Measurements from ENCODE around the gene NTMT2.

NTMT2 gene

DNA sequence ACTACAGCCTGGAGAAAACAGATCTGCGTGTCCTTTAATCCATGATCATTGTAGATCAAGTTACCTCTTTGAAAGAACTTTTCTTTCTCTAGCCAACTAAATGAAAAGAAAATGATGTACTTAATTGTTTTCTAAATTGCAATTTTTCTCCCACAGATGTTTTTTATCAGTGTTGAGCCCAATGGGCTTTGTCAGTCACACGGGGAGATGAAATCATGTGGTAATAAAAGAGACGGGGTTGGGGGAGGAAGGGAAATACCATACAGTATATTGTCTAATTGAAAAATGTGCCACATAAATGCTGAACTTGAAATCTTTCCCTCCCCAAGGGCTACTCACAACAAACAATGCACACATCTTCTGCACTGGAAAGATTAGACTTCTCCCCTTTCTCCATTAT lies 58.4 kb downstream of the NTMT2 start:
- no peaks in the 10 kb centered on the region for H3K36me3 Mint-ChIP-seq (ENCODE audit: low read depth)
- H3K4me3 Mint-ChIP-seq, result no peak overlapping the region
- intact Hi-C loops (cut with micrococcal nuclease), result no loop called here
- H3K4me1 Mint-ChIP-seq (ENCODE audit: low read depth), result no peaks in the 10 kb centered on the region
- H3K27me3 Mint-ChIP-seq, result no peaks in the 10 kb centered on the region
- H3K9me3 Mint-ChIP-seq, result peaks cover 40% of the 10 kb centered on the region
- H3K27ac Mint-ChIP-seq, result no peak overlapping the region

DNA sequence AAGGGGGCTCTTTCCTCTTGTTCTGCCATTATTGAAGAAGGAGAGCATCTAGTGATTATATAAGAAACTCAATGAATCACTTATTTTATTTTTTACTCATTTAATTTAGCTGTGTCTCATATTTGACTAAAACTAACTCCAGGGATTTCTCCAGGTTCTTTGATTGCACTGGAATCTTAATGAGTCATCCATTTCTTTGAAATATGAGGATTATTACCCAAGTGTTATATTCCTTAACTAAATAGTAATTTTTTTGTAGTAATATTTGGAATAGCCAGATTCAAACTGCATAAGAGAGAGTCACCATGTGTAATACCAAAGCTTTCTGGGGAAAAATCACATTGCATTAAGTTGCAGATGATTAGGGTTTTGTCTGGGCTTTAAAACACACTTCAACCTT lies 59.5 kb downstream of the NTMT2 start:
- Mint-ChIP-seq H3K9me3 (peaks cover 48% of the 10 kb centered on the region), H3K27me3 (no peaks in the 10 kb centered on the region), H3K4me1 (ENCODE audit: low read depth) (no peaks in the 10 kb centered on the region), H3K36me3 (ENCODE audit: low read depth) (no peaks in the 10 kb centered on the region), H3K27ac (no peak overlapping the region), H3K4me3 (no peak overlapping the region)
- intact Hi-C loops (cut with micrococcal nuclease), result no loop called here

DNA sequence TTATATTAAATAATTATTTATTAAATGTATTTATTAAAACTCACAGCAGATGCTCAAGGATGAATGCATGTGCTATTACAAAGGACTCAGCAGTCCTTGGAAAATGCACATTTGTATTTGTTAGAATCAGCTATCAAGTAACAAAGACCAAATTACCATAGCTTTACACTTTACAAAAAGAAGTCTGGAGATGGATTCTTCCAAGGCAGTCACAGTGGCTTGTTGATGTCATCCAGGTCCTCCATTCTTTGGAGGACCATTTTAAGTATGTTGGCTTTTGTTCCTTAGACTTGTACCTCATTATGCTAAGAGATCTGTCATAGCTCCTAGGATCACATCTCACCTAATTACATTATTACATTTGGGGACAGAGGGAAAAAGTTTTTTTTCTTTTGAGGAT lies 63.4 kb downstream of the NTMT2 start:
- H3K36me3 Mint-ChIP-seq (ENCODE audit: low read depth), result no peaks in the 10 kb centered on the region
- no peaks in the 10 kb centered on the region for H3K4me1 Mint-ChIP-seq (ENCODE audit: low read depth)
- intact Hi-C loops (cut with micrococcal nuclease), result no loop called here
- peaks cover 2% of the 10 kb centered on the region for H3K27me3 Mint-ChIP-seq
- no peak overlapping the region for H3K27ac Mint-ChIP-seq
- peaks cover 40% of the 10 kb centered on the region for H3K9me3 Mint-ChIP-seq
- no peak overlapping the region for H3K4me3 Mint-ChIP-seq

GRCh38 chr1:170210142-170210541 lies 64.4 kb downstream of the NTMT2 start:
- intact Hi-C loops (cut with micrococcal nuclease), result no loop called here
- H3K27ac Mint-ChIP-seq, result no peak overlapping the region
- H3K9me3 Mint-ChIP-seq, result peaks cover 40% of the 10 kb centered on the region
- peaks cover 2% of the 10 kb centered on the region for H3K27me3 Mint-ChIP-seq
- H3K4me3 Mint-ChIP-seq, result no peak overlapping the region
- no peaks in the 10 kb centered on the region for H3K4me1 Mint-ChIP-seq (ENCODE audit: low read depth)
- no peaks in the 10 kb centered on the region for H3K36me3 Mint-ChIP-seq (ENCODE audit: low read depth)

DNA sequence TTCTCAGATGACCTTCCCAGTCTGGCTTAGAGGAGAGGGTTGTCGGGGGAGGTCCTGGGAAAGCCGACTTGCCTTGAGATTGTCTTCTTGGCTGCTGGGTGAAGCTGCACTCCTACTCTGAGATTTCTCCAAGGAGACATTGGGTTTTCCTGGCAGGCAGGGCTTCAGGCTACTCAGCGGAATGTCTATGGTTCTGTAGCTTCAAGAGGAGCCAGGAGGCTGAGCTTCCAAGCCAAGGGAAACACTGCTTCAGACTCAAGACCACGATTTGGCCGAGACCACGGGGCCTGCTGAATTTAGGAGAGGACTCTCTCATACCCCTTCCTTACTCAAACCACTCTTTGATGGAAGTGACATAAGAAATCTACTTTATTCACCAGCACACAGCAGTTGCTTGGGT lies 67.8 kb downstream of the NTMT2 start:
- Mint-ChIP-seq H3K27me3 (peaks cover 2% of the 10 kb centered on the region), H3K27ac (no peak overlapping the region), H3K36me3 (ENCODE audit: low read depth) (no peaks in the 10 kb centered on the region), H3K4me3 (no peak overlapping the region), H3K9me3 (peaks cover 11% of the 10 kb centered on the region), H3K4me1 (ENCODE audit: low read depth) (no peaks in the 10 kb centered on the region)
- intact Hi-C loops (cut with micrococcal nuclease), result no loop called here

GRCh38 chr1:170214117-170215032 lies 68.6 kb downstream of the NTMT2 start:
- no peaks in the 10 kb centered on the region for H3K36me3 Mint-ChIP-seq (ENCODE audit: low read depth)
- H3K9me3 Mint-ChIP-seq, result peaks cover 8% of the 10 kb centered on the region
- no peak overlapping the region for H3K4me3 Mint-ChIP-seq
- H3K4me1 Mint-ChIP-seq (ENCODE audit: low read depth), result no peaks in the 10 kb centered on the region
- H3K27me3 Mint-ChIP-seq, result peaks cover 2% of the 10 kb centered on the region
- H3K27ac Mint-ChIP-seq, result no peak overlapping the region
- intact Hi-C loops (cut with micrococcal nuclease), result no loop called here

DNA sequence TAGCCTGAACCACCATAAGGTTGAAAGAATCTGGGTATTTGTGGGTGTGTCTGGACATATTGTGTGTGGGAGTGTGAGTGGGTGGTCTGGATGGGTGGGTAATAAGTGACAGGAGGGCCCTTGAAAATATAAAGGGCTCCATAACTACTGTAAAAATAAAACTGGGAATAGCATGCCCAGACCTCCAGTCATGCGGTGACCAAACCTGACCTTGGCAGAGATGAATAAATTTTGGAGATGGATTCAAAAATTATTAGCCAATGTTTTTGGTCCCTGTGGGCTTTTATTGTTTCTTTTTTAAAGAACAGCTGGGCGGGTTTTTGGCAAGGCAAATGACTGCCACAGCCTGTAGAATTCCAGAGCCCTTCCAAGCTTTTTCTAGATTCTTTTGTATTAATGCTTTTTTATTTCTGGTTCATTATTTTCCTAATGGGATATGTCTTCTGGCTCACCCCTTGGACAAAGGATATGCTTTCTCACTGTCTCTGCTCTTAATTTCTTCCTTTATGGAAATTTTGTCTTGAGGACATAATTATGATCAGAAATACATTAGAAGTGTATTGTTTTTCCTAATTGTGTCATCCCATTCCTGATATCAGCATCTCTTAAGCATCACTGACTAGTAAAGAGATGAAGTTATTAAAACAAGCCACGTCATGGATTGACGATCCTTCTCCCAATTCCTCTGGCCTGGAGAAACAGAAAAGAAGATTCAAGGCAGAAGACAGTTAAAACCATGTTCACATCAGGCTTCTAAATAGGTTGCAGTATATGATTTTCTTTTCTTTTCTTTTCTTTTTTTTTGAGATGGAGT lies 69.5 kb downstream of the NTMT2 start:
- intact Hi-C loops (cut with micrococcal nuclease), result no loop called here
- no peaks in the 10 kb centered on the region for H3K36me3 Mint-ChIP-seq (ENCODE audit: low read depth)
- H3K4me3 Mint-ChIP-seq, result no peak overlapping the region
- H3K27ac Mint-ChIP-seq, result no peak overlapping the region
- no peaks in the 10 kb centered on the region for H3K4me1 Mint-ChIP-seq (ENCODE audit: low read depth)
- peaks cover under 1% of the 10 kb centered on the region for H3K9me3 Mint-ChIP-seq
- peaks cover 2% of the 10 kb centered on the region for H3K27me3 Mint-ChIP-seq

GRCh38 chr1:170217517-170218256 lies 71.9 kb downstream of the NTMT2 start:
- Mint-ChIP-seq H3K9me3 (peaks cover 12% of the 10 kb centered on the region), H3K4me1 (ENCODE audit: low read depth) (no peaks in the 10 kb centered on the region), H3K27ac (no peak overlapping the region), H3K4me3 (no peak overlapping the region), H3K27me3 (peaks cover 2% of the 10 kb centered on the region), H3K36me3 (ENCODE audit: low read depth) (no peaks in the 10 kb centered on the region)
- intact Hi-C loops (cut with micrococcal nuclease), result no loop called here

GRCh38 chr1:170218257-170218650 lies 72.5 kb downstream of the NTMT2 start:
- H3K36me3 Mint-ChIP-seq (ENCODE audit: low read depth), result no peaks in the 10 kb centered on the region
- H3K4me1 Mint-ChIP-seq (ENCODE audit: low read depth), result no peaks in the 10 kb centered on the region
- peaks cover 2% of the 10 kb centered on the region for H3K27me3 Mint-ChIP-seq
- H3K4me3 Mint-ChIP-seq, result no peak overlapping the region
- H3K9me3 Mint-ChIP-seq, result peaks cover 18% of the 10 kb centered on the region
- intact Hi-C loops (cut with micrococcal nuclease), result no loop called here
- H3K27ac Mint-ChIP-seq, result no peak overlapping the region
